Pons (tissue), 1 donor: ENCODE measurements around the gene FSTL3.
"Not testable (repeated sequence)": the region's sequence is repeated elsewhere in the genome, so short reads cannot be mapped to it uniquely, and the experiment has no call there.

Experiments
- DNase-seq: peaks from one replicate; pipeline ENCODE4 v3.0.0-alpha.2; 2016; ENCODE audit warnings: low spot score

The FSTL3 gene

DNA sequence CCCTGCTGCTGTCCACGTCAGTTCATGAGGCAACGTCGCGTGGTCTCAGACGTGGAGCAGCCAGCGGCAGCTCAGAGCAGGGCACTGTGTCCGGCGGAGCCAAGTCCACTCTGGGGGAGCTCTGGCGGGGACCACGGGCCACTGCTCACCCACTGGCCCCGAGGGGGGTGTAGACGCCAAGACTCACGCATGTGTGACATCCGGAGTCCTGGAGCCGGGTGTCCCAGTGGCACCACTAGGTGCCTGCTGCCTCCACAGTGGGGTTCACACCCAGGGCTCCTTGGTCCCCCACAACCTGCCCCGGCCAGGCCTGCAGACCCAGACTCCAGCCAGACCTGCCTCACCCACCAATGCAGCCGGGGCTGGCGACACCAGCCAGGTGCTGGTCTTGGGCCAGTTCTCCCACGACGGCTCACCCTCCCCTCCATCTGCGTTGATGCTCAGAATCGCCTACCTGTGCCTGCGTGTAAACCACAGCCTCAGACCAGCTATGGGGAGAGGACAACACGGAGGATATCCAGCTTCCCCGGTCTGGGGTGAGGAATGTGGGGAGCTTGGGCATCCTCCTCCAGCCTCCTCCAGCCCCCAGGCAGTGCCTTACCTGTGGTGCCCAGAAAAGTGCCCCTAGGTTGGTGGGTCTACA is 6.6 kb downstream of the FSTL3 start:
- no peak for DNase-seq

DNA sequence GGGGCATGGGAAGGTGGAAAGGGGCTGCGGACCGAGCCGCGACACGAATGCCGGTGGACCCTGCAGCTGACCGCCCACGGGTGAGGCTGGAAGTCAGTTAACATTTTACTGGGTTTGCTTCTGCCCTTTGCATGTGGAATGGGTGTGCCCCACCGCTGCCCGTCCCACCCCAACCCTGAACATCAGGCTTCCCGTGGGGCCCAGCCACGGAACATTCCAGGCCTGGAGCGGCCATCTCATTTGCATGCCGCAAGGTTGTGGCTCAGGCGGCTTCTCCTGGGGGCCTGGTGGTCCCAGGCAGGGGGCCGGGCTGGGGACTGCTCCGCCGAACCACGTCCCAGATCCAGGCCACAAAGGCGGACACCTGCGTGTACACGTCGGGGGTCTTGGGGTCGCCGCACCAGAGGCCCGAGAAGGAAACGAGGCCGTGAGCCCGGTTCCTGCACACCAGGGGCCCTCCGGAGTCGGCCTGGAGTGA is 9.3 kb downstream of the FSTL3 start:
- DNase-seq = no peak

DNA sequence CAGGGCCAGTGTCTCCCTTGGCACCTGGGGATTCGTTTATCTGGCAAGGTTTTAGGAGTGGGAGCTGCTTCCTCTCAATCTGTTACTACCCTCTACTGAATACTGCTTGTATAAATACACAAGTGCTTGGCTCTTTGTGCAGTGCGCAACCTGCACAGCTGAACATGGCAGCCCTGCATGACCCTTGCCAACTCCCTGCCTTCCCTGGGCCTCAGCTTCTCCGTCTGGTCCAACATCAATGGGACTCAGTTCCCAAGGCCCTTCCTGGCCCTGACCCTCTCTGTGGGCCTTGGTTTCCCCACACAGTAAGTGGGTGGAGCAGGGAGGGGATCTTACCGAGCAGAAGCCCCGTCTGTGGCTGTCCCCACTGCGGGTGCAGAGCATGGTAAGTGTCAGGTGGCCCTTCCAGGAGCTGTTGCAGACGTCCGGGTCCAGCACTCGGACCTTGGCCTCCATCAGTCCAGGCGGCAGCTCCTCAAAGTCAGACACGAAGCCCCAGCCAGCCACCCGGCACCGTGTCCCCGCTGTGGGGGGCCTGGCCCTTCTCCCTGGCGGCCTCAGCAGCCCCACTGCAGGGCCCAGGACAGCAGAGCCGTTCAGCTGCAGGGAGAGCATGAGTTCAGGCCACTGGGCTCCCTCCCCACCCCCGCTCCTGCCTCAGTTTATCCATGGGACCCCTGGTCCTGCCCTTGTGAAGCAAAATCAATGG is 10.6 kb downstream of the FSTL3 start:
- DNase-seq = no peak

DNA sequence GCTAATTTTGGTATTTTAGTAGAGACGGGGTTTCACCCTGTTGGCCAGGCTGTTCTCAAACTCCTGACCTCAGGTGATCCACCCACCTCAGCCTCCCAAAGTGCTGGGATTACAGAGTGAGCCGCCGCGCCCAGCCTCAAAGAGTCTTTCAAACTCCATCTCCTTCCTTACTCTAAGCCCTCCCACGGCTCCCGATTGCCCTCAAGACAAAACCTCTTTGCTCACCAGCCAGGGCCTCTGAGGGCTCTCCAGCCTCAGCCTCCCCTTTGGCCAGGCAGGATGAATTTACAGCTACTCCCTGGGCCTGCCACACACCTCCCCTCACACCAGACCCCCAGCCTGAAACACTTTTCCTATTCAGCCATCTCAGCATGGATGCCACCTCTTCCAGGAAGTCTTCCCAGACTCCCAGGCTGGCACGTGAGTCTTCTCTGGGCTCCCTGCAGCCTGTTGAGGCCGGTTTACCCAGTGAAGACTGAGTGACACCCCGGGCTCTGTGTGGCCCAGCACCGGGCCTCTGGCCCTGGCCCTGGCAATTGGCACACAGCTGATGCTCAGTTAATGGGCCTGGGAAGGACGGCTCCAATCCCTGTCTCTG is 11.5 kb downstream of the FSTL3 start:
- no peak for DNase-seq

DNA sequence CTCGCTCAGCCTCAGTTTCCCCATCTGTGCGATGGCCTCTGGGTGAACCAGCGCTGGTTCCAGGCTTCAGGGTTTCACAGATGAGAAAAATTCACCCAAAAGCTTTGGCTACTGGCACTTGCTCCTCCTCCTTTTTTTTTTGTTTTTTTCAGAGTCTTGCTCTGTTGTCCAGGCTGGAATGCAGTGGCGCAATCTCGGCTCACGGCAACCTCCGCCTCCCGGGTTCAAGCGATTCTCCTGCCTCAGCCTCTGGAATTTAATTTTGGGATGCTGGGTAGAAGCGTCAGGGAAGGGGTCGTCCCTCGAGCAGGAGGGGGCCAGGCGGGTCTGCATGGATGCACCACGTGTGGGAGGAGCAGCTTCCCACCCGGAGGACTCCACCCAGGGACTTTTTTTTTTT is 12.0 kb downstream of the FSTL3 start:
- no peak for DNase-seq

DNA sequence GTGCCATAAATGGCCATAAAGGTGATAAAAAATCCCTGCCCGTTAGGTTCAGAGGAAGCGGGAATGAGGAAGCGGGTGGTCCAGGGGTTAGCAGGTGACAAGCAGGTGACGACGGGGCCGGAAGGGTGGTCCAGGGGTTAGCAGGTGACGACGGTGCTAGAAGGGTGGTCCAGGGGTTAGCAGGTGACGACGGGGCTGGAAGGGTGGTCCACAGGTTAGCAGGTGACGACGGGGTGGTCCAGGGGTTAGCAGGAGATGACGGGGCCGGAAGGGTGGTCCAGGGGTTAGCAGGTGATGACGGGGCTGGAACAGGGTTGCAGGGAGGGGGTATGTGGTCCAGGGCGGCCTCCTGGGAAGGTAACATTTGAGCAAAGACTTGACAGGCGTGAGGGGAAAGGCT is 12.8 kb downstream of the FSTL3 start:
- DNase-seq = no peak

DNA sequence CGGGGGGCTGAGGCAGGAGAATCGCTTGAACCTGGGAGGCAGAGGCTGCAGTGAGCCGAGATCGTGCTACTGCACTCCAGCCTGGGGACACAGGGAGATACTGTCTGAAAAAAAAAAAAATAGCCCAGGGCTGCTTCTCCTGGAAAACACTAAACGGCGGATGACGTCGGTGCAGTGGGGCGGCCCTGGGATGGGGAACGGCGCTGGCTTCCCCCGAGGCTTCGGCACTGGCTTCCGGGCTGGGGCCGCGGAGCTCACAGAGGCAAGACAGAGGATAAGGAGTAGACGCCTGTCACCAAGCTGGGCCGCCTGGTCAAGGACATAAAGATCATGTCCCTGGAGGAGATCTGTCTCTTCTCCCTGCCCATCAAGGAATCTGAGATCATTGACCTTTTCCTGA is 14.0 kb downstream of the FSTL3 start:
- DNase-seq = no peak

DNA sequence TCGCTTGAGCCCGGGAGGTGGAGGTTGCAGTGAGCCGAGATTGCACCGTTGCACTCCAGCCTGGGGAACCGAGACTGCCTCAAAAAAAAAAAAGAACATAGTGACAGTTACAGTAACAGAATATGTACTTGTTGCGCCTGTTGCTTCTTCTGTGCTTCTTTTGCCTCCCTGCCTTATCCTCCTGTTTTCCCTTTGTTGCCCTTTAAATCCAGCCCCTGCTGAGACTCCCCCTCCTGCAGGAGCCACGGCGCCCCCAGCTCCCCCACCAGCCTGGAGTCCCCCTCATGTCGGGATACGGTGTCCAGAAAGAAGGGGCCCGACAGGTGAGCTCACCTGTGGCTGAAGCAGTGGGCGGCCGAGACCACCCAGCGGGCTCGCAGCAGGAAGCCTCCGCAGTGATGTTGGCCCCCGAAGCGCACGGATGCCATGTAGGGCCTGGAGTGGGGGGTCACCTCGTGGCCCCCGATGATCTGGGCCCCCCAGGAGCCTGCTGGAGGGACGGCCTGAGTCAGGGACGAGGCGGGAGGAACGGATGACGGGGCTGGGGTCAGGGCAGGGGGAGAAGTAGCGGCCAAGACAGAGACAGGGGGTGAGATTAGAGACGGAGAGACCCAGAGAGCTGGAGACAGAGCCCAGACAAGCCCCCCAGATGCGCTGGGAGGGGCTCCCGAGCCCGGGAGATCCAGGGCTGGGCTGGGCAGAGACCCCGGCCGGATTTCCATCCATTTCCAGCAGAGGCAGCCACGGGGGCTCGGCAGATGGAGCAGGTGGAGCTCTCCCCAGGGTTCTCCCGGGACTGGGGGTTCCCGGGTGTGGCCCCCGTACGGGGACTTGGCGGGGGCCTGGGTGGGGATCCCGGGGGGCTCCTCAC is 18.5 kb downstream of the FSTL3 start:
- no peak for DNase-seq

DNA sequence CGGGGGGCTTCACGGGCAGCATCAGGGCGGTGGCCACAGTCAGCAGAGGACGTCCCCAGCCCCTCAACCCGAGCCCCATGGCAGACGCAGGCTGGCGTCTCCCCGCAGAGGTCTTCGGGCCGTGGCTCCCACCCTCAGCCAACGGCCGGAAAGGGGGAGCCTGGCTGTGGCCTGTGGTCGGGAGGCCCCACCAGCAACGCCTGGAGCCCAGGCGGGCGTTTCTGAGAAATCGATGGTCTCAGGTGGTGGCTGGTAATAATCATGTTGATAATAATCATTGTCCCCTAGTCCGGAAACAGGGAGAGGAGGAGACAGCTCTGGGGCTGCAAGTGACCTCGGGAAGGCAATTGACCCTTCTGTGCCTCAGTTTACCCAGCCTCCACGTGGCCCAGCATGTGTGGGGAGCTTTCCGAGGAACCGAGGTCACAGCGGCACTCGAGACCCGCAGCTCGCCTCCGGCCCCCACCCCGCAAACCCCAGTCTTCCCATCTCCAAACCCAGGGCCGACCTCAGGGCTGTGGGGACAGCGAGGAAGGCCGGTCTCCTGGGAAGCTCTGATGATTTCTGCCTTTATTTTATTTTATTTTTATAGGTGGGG is 19.3 kb downstream of the FSTL3 start, which contains the start of gene PRSS57:
TSS of gene PRSS57 (minus strand) at position 101 of the 598 bp plus-strand sequence. CDS start at position 79, 22 bp downstream.
- DNase-seq = no peak

DNA sequence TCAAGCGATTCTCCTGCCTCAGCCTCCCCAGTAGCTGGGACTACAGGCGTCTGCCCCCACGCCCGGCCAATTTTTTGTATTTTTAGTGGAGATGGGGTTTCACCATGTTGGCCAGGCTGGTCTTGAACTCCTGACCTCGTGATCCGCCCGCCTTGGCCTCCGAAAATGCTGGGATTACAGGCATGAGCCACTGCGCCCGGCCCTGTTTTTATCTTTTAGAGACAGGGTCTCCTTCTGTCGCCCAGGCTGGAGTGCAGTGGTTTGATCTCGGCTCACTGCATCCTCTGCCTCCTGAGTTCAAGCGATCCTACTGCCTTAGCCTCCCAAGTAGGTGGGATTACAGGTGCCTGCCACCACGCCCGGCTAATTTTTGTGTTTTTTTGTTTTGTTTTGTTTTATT is 22.3 kb downstream of the FSTL3 start:
- DNase-seq = not testable (repeated sequence)

DNA sequence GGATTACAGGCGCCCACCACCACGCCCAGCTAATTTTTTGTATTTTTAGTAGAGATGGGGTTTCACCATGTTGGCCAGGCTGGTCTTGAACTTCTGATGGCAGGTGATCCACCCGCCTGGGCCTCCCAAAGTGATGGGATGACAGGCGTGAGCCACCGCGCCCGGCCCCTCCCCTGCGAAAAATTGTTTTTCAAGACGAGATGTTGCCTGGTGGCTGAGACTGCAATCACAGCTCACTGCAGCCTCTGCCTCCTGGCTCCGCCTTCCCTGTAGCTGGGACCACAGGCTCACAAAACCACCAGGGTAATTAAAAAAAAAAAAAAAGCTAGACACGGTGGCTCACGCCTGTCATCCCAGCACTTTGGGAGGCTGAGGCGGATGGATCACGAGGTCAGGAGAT is 23.7 kb downstream of the FSTL3 start:
- DNase-seq = not testable (repeated sequence)

DNA sequence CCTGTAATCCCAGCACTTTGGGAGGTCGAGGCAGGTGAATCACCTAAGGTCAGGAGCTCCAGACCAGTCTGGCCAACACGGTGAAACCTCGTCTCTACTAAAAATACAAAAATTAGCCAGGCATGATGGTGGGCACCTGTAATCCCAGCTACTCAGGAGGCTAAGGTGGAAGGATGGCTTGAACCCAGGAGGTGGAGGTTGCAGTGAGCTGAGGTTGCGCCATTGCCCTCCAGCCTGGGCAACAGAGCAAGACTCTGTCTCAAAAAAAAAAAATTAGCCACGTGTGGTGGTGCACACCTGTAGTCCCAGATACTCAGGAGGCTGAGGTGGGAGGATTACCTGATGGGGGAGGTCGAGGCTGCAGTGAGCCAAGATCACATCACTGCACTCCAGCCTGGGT is 26.7 kb downstream of the FSTL3 start:
- DNase-seq = not testable (repeated sequence)

DNA sequence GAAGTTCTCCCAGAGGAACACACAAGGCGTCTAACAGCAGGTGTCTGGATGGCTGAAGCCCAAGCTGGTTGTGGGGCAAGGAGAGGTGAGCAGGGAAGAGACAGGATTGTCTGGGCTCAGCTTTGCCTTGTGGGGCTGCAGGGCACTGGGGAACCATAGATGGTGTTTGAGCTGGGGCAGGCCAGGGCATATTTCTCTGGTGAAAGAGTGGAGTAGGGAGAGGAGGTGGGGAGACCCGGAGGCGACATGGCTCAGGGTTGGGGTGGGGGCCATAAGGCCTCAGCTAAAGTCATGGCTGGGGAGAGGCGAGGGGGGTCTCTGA is 27.1 kb downstream of the FSTL3 start:
- no peak for DNase-seq

DNA sequence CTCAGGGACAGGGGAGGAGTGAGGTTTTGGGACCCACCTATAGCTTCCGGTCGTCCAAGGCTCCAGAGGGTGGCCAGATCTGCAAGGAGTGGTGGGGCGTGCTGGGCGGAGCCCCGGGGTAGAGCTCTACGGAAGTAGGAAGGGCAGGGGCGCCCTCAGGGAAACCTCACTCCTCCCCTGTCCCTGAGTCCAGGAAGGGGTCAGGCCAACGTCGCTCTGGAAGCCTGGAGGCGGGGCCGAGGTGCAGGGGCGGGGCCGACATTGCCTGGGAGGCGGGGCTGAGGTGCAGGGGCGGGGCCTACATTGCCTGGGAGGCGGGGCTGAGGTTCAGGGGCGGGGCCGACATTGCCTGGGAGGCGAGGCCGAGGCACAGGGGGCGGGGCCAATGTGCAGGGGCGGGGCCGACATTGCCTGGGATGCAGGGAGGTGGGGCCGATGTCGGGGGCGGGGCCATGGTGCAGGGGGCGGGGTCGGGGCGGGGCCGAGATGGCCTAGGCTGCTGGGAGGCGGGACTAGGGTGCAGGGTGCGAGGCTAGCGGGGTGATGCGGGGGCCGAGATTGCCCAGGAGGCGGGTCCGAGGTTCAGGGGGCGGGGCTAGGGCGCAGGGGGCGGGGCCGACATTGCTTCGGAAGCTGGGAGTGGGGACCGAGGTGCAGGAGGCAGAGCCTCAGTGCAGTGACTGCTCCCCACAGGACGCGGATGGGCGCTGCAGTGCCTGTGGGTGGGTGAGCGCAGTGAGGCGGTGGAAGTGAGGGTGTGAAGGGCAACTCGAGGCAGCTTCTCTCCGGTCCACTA is 27.7 kb downstream of the FSTL3 start:
- DNase-seq = no peak

DNA sequence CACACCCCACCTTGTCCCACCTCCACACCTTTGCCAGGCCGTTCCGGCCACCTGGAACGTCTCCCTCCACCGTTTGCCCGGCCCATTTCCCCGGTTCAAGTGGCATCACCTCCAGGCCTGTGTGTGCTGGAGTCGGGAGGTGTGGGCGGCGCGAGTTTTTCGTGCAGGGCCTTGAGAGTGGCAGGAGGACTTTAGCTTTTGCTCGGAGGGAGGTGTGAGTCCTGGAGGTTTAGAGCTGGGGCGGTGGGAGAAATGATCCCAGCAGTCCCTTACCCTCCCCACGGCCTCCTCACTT is 28.2 kb downstream of the FSTL3 start:
- no peak for DNase-seq

DNA sequence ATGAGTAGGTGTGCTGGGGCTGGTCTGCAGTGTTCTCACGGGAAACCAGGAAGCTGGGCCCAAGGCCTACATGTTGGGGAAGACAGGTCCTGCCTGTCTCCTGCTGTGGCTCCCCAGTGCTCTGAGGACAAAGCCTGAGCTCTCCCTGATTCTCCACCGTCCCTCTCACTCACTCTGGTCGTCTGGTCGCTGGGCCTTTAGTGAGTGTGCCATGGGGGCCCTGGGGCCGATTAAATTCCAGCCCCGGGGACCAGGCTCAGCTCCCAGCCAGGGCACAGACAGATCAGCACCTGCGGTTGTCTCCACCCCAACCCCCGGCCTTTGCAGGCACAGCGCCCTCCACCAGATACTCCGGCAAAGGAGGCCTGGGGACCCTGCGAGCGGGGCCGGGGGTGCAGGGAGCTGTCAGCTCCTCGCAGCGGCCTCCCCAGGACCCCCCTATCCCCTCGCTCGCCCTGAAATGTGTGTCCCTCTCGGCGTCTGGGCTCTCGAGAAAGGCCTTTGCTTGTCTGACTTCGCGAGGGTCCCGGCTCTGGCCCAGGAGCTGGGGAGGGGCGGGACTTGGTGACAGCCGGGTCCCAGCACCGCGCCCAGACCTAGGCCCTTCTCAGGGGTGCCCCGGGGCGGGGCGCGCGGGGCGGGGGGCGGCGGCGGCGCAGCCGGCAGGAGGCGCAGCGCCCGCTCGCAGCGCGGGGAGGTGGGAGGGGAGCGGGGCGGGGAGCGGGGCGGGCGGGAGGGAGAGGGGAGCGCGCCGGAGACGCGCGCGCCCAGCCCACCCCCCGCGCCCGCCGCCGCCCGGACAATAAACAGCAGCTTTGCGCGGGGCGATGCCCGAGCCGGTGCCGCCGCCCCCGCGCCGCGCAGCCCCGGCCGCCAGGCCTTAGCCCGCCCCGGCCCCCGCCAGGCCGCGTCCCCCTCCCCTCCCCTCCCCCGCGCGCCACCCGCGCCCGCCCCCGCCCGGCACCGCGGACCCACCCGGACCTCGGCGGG is 32.3 kb downstream of the FSTL3 start, which contains the start of gene PALM:
TSS of gene PALM (plus strand) at position 782 of the 990 bp plus-strand sequence. CDS start 212 bp downstream, outside the sequence.
- DNase-seq = no peak

DNA sequence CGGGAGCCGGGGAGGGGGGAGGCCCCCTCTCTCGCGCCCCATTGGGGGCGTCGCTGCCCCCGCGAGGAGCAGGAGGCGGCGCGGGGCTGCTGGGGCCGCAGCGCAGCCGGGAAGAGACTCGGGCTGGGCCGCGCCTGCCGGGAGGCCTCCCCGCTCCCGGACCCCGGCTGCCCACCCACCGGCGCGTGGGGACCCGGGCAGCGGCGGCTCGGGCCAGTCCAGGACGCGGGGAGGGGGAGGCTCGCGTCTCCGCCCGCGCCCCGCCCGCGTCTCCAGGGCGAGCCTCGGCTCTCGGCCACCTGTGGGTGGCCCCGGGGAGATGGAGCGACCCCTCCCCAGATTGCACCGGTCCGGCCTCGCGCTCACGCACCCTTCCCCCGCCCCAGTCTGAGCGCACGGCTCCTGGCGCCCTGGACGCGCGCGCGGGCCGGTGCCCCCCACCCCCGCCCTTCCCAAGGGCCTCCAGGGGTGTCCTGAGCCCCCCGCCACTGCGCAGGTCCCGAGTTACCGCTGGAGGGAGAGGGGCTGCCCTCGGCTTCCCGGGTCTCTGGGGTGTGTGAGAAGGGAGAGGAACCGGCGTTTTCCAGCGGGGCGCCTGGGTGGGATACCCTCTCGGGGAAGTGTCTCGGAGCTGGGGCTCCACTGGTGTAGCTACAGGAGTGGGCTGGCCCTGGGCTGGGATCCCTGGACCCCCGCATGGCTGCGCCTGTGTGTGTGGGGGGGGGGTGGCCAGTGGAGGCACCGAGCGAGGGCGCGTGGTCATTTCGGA is 33.2 kb downstream of the FSTL3 start:
- DNase-seq = no peak

DNA sequence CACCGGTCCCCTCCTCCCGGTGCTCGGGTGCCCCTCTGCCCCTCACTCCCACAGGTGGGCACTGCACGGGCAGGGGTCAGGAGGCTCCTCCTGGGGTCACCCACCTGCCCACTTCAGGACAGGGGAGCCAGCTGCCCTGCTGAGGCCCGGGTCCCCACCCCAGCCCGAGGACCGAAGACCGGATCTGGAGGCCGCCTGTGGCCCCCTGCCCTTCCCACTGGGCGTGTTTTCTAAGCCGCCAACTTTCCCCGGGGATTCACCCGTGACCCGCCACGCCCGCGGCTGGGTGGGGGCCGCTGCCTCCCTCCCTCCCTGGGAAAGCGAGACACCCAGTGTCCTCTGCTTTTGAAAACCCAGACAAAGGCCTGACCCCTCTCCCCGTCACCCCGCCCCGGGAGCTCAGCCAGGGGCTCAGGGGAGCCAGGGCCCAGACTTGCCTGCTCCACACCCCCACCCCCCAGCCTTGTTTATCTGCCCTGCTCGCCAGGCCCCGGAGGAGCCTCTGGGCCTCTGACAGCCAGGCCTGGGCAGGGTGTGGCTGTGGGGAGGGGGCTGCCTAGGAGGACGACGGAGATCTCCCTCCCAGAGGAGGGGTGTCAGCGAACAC is 33.9 kb downstream of the FSTL3 start:
- no peak for DNase-seq

DNA sequence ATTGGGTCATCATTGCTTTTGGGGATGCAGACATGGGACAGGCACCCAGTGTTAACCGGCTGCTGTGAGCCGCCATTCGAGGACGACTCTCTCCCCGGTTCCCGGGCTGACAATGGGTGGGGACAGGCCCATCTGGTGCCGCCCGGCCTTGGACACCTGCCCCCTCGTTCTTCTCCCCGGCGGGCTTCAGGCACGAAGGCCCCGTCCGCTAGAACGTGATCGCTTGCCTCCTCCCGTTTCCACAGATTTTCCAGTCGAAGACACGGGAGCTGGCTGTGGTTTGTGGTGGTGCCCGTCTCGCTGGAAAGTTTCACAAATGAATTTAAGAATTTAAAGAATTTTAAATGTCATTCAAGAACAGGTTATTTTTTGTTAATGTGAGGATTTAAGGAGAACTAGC is 34.6 kb downstream of the FSTL3 start:
- DNase-seq = no peak
